MM.1S (cell line): ENCODE data around the gene MRTFA.

ENCODE experiments used
- DNase-seq: peaks from one replicate; pipeline ENCODE4 v3.0.0-alpha.2; 2015
- H2AFZ ChIP-seq: fragments of 300-600 bp; sonication (generic); 2 replicates; pipeline ENCODE4 v1.6.0; 2016; ENCODE audit warnings: antibody characterized with exemption, low read length
- H3F3A ChIP-seq: fragments of 300-600 bp; sonication (generic); 2 replicates; pipeline ENCODE4 v1.6.1; 2016; ENCODE audit warnings: mild to moderate bottlenecking, antibody characterized with exemption, low read length, moderate library complexity, mixed read lengths; ENCODE audit not compliant: insufficient read depth
- H3K27ac ChIP-seq: fragments of 300-600 bp; sonication (generic); 2 replicates; pipeline ENCODE4 v1.5.1; 2016; ENCODE audit warnings: mild to moderate bottlenecking, low read length
- H3K27me3 ChIP-seq: fragments of 300-600 bp; sonication (generic); replicated peaks from 2 replicates; pipeline ENCODE4 v1.6.0; 2016; ENCODE audit warnings: low read length; ENCODE audit not compliant: insufficient read depth
- H3K36me3 ChIP-seq: fragments of 300-600 bp; sonication (generic); replicated peaks from 2 replicates; pipeline ENCODE4 v1.6.1; 2016; ENCODE audit warnings: mild to moderate bottlenecking, low read length, mixed read lengths; ENCODE audit not compliant: insufficient read depth
- H3K4me1 ChIP-seq: fragments of 300-600 bp; sonication (generic); 2 replicates; pipeline ENCODE4 v1.6.1; 2016; ENCODE audit warnings: low read length, mixed read lengths
- H3K4me2 ChIP-seq: fragments of 300-600 bp; sonication (generic); 2 replicates; pipeline ENCODE4 v1.6.0; 2016; ENCODE audit warnings: low read depth, low read length
- H3K4me3 ChIP-seq: fragments of 300-600 bp; sonication (generic); 2 replicates; pipeline ENCODE4 v1.5.1; 2016; ENCODE audit warnings: low read length, mixed read lengths
- H3K79me2 ChIP-seq: fragments of 300-600 bp; sonication (generic); 2 replicates; pipeline ENCODE4 v1.6.1; 2016; ENCODE audit warnings: mixed run types, low read length, mixed read lengths
- H3K9ac ChIP-seq: fragments of 300-600 bp; sonication (generic); 2 replicates; pipeline ENCODE4 v1.6.1; 2016; ENCODE audit warnings: low read length, mixed read lengths
- H3K9me2 ChIP-seq: fragments of 300-600 bp; sonication (generic); replicated peaks from 2 replicates; pipeline ENCODE4 v1.6.1; 2016; ENCODE audit warnings: mild to moderate bottlenecking, low read length, mixed read lengths; ENCODE audit not compliant: insufficient read depth
- H3K9me3 ChIP-seq: fragments of 300-600 bp; sonication (generic); replicated peaks from 2 replicates; pipeline ENCODE4 v1.6.1; 2016; ENCODE audit warnings: mild to moderate bottlenecking, low read length, mixed read lengths; ENCODE audit not compliant: insufficient read depth
- H4K20me1 ChIP-seq: fragments of 300-600 bp; sonication (generic); 2 replicates; pipeline ENCODE4 v1.6.1; 2016; ENCODE audit warnings: mild to moderate bottlenecking, low read length, moderate library complexity, mixed read lengths; ENCODE audit not compliant: insufficient read depth
- EZH2 ChIP-seq: fragments of 300-600 bp; sonication (generic); optimal IDR thresholded peaks from 2 replicates; pipeline ENCODE3; 2017; ENCODE audit warnings: low read depth, mild to moderate bottlenecking, antibody characterized with exemption, low read length, mixed read lengths
- EZH2phosphoT487 ChIP-seq: fragments of 300-600 bp; sonication (generic); IDR thresholded peaks from 2 replicates; pipeline ENCODE4 v1.6.1; 2018; ENCODE audit warnings: antibody characterized with exemption, low read length
- TF ChIP-seq, protein P1 (sequence below): fragments of 300-600 bp; sonication (generic); IDR thresholded peaks from 2 replicates; pipeline ENCODE4 v1.5.1; 2016; ENCODE audit warnings: antibody characterized with exemption, low read length, mixed read lengths

The MRTFA gene

GRCh38 chr22:40597526-40598430 lies 38.7 kb downstream of the MRTFA start:
- H4K20me1 ChIP-seq, result no peaks in the 10 kb centered on the region; the same call in 1 of the 2 replicates
- no peaks in the 10 kb centered on the region for H3K9me2 ChIP-seq
- H2AFZ ChIP-seq, result no peak overlapping the region
- no peak overlapping the region for H3K4me2 ChIP-seq
- H3K27ac ChIP-seq, result no peak overlapping the region
- H3K9ac ChIP-seq, result no peak overlapping the region
- peaks cover 12% of the 10 kb centered on the region; the same call in 1 of the 2 replicates for H3K4me1 ChIP-seq
- no peaks in the 10 kb centered on the region for H3F3A ChIP-seq
- H3K27me3 ChIP-seq, result no peaks in the 10 kb centered on the region
- no peak for DNase-seq
- no peaks in the 10 kb centered on the region for H3K36me3 ChIP-seq
- H3K79me2 ChIP-seq, result peaks cover 80% of the 10 kb centered on the region
- H3K9me3 ChIP-seq, result no peaks in the 10 kb centered on the region
- no peak overlapping the region for H3K4me3 ChIP-seq
- TF ChIP-seq EZH2phosphoT487 (no peak), EZH2 (no peak)
- TF ChIP-seq, protein P1, sequence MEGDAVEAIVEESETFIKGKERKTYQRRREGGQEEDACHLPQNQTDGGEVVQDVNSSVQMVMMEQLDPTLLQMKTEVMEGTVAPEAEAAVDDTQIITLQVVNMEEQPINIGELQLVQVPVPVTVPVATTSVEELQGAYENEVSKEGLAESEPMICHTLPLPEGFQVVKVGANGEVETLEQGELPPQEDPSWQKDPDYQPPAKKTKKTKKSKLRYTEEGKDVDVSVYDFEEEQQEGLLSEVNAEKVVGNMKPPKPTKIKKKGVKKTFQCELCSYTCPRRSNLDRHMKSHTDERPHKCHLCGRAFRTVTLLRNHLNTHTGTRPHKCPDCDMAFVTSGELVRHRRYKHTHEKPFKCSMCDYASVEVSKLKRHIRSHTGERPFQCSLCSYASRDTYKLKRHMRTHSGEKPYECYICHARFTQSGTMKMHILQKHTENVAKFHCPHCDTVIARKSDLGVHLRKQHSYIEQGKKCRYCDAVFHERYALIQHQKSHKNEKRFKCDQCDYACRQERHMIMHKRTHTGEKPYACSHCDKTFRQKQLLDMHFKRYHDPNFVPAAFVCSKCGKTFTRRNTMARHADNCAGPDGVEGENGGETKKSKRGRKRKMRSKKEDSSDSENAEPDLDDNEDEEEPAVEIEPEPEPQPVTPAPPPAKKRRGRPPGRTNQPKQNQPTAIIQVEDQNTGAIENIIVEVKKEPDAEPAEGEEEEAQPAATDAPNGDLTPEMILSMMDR, result no peak

DNA sequence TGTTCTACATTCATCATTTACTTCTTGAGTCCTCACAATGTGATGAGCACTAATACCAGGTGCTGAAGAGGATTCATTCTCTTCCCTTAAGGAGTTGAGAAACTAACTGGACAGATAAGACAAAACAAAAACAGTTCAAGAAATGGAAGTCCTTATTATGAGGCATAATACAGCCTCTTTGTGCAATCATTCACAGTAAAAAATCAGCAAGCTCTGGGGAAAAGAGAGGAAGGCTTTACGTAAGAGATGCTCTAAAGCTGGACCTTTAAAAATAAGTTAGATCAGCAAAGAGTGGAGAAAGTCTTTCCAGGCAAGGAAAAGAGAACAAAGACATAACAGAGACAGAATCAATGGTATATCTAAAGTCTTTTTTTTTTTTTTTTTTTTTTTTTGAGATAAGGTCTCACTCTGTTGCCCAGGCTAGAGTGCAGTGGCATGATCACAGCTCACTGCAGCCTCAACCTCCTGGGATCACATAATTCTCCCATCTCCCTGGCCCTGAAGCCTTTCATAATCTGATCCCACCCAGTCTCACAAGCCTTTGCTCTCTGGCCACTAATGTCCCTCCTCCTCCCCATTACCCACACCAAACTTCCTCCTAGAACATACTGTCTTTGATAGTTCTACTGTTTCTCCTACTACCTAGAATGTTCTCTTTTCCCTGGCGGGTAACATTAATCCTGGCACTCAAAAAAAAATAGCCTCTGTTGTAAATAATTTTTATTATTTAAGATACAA lies 40.9 kb downstream of the MRTFA start:
- Histone ChIP-seq H2AFZ (no peak overlapping the region), H3K4me3 (no peak overlapping the region), H3K27me3 (no peaks in the 10 kb centered on the region), H3K79me2 (peaks cover 75% of the 10 kb centered on the region), H3K9me3 (no peaks in the 10 kb centered on the region), H3K4me1 (peaks cover 15% of the 10 kb centered on the region; the same call in 1 of the 2 replicates), H3F3A (no peaks in the 10 kb centered on the region), H3K27ac (no peak overlapping the region), H4K20me1 (no peaks in the 10 kb centered on the region), H3K36me3 (no peaks in the 10 kb centered on the region), H3K4me2 (no peak overlapping the region), H3K9me2 (no peaks in the 10 kb centered on the region), H3K9ac (no peak overlapping the region)
- DNase-seq, result no peak
- TF ChIP-seq EZH2, result no peak
- no peak for TF ChIP-seq EZH2phosphoT487
- TF ChIP-seq, protein P1, result no peak

DNA sequence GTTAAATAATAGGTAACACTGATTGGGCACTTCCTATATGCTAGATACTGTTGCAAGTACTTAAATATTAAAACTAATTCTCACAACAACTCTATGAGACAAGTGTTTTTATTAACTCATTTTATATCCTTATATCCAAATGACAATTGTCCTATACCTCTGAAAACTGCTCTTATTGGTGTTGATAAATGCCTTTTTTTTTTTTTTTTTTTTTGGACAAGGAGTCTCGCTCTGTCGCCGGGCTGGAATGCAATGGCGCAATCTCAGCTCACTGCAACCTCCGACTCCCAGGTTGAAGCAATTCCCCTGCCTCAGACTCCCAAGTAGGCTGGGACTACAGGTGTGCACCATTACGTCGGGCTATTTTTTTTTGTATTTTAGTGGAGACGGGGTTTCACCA lies 41.6 kb downstream of the MRTFA start:
- Histone ChIP-seq H3K9me3 (no peaks in the 10 kb centered on the region), H3K27me3 (no peaks in the 10 kb centered on the region), H3K27ac (no peak overlapping the region), H3K4me1 (peaks cover 15% of the 10 kb centered on the region; the same call in 1 of the 2 replicates), H3K79me2 (peaks cover 72% of the 10 kb centered on the region), H2AFZ (no peak overlapping the region), H3F3A (no peaks in the 10 kb centered on the region), H3K4me3 (no peak overlapping the region), H3K36me3 (no peaks in the 10 kb centered on the region), H3K4me2 (no peak overlapping the region), H4K20me1 (no peaks in the 10 kb centered on the region), H3K9ac (no peak overlapping the region), H3K9me2 (no peaks in the 10 kb centered on the region)
- TF ChIP-seq EZH2phosphoT487 (no peak), EZH2 (no peak)
- TF ChIP-seq, protein P1, result no peak
- no peak for DNase-seq
